Breast epithelium (tissue), 4 donors: ENCODE measurements around the gene PSMA3. TPM values are rescaled to one million over a fixed set of nuclear protein-coding genes. Genes with fewer than 3 reads are reported as not detected.
"Not testable (repeated sequence)": the region's sequence is repeated elsewhere in the genome, so short reads cannot be mapped to it uniquely, and the experiment has no call there.

Experiments used
- DNase-seq, 2 donors: peaks; one replicate each; pipeline ENCODE4 v3.0.0-alpha.2; 2019; ENCODE audit warnings: low spot score in 2 of 2
- H3K27ac ChIP-seq, 2 donors: fragments of 200-600 bp; sonication (generic) in 1 of 2; one replicate each; pipeline ENCODE4 v1.5.1; 2016 to 2019; ENCODE audit warnings: mild to moderate bottlenecking in 1 of 2
- H3K27me3 ChIP-seq, 2 donors: fragments of 200-600 bp; sonication (generic) in 1 of 2; one replicate each; pipeline versions ENCODE4 v1.5.1 to v1.6.0; 2017 to 2019; ENCODE audit warnings: control low read depth in 1 of 2, mild to moderate bottlenecking in 1 of 2
- H3K36me3 ChIP-seq: fragments of 200-600 bp; one replicate; pipeline ENCODE4 v1.5.1; 2019
- H3K4me1 ChIP-seq, 2 donors: fragments of 200-600 bp; sonication (generic); one replicate each; pipeline ENCODE4 v1.5.1; 2016 to 2019; ENCODE audit warnings: control low read depth in 1 of 2
- H3K4me3 ChIP-seq, 3 donors: fragments of 200-600 bp; sonication (generic); 1 replicate in 2 of 3; 2 replicates in 1 of 3; pipeline ENCODE4 v1.5.1; 2016 to 2019; ENCODE audit warnings: mild to moderate bottlenecking in 3 of 3, moderate library complexity in 2 of 3
- H3K9me3 ChIP-seq, 2 donors: fragments of 200-600 bp; sonication (generic) in 1 of 2; one replicate each; pipeline ENCODE4 v1.5.1; 2016 to 2019; ENCODE audit warnings: control low read depth in 1 of 2
- CTCF ChIP-seq, 3 donors: fragments of 450-650 bp; IDR thresholded peaks; one replicate each; pipeline ENCODE4 v1.5.1; 2016 to 2017; ENCODE audit warnings: antibody characterized with exemption in 3 of 3, mild to moderate bottlenecking in 3 of 3, moderate library complexity in 3 of 3
- POLR2A ChIP-seq: fragments of 450-650 bp; IDR thresholded peaks from one replicate; pipeline ENCODE4 v1.6.1; 2016; ENCODE audit warnings: antibody characterized with exemption, mild to moderate bottlenecking, moderate library complexity
- POLR2AphosphoS5 ChIP-seq, 3 donors: sonication (generic); formaldehyde crosslinking; IDR thresholded peaks; one replicate each; pipeline ENCODE4 v1.6.1; 2017; ENCODE audit warnings: antibody characterized with exemption in 3 of 3
- intact Hi-C: fragments of 100-400 bp; cut with DNase I; formaldehyde crosslinking; loops from one replicate; pipeline ENCODE4 v1.15.1; 2023; ENCODE audit warnings: low total_unique reads
- total RNA-seq, 3 donors: library from RNA; depleted of rRNA; stranded (reverse); fragments of >200 nt; gene quantifications; one replicate each; pipeline ENCODE4 v1.1.0, GENCODE V29; 2016

The PSMA3 gene
- total RNA-seq, 3 donors from 2014 or later, result 76.2 to 113 (median 88.1) TPM

DNA sequence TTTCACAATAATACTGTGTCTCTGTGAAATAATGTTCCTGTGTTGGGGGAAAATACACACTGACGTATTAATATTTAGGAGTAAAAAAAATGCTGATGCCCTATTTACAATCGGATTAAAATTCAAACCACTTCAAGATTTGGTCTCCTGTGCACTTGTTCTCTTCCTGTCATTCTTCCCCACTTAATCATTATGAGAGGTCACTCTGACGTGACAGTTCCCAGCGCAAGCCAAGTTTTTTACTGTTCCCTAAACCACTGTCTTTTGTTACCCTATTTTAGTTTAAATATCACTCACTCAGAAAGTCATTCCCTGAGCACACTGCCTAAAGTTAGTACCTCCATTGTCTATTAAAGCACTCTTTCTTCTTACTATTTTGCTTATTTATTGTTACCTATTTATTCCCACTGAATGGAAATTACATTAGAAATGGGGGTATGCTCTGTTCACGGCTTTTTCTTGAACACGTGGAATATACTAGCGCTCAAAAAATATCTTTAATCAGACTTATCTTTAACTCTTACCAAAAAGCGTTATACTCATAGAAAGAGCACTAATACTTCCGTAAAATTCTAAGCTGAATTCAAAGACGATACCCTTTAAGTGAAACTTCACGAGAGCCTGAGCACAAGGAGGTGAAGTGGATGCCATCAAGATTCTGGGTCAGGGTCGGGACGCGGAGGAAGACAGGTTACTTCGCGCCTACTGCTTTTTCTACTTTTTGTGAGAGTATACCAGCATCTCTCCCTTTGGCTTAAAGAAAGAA lies 670 bp upstream of the PSMA3 start:
- Histone ChIP-seq H3K27me3 (no peaks in the 10 kb centered on the region), H3K9me3 (no peaks in the 10 kb centered on the region), H3K4me1 (peaks cover 0 to 6% of the 10 kb centered on the region in 2 donors), H3K27ac (peak overlapping the region; percentile 98), H3K4me3 (peak overlapping the region; percentile 87 to 95 (median 93)), H3K36me3 (no peaks in the 10 kb centered on the region)
- TF ChIP-seq POLR2A (no peak), CTCF (IDR thresholded peaks at IDR 0.05) (no peak), POLR2AphosphoS5 (IDR thresholded peaks at IDR 0.05) (no peak)
- DNase-seq, result no peak
- intact Hi-C loops, result no loop called here

DNA sequence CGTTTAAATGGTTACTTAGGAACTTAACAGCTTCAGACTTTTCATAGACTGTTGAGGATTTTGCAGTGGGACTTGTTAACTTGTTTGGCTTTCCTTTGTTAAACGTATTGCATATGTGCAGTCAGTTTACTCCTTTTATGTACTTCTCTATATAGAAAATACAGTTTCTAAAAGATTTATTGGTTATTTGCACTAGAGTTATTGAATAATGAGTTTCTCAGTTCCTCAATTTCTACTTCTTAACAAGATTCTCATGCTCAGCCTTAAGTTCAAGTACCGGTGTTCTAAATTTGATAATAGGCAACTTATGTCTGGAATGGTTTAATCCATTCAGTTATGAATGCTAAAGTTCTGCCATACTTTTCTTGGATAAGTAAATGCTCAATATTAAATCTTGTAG lies 919 bp downstream of the PSMA3 start:
- H3K9me3 ChIP-seq, result no peaks in the 10 kb centered on the region
- intact Hi-C loops, result no loop called here
- TF ChIP-seq POLR2A (no peak), CTCF (IDR thresholded peaks at IDR 0.05) (no peak), POLR2AphosphoS5 (IDR thresholded peaks at IDR 0.05) (no peak)

GRCh38 chr14:58249611-58250010 lies 5.0 kb downstream of the PSMA3 start:
- Histone ChIP-seq H3K9me3 (no peaks in the 10 kb centered on the region), H3K36me3 (no peaks in the 10 kb centered on the region), H3K4me1 (peaks cover 0 to 6% of the 10 kb centered on the region in 2 donors), H3K4me3 (no peak overlapping the region), H3K27ac (no peak overlapping the region), H3K27me3 (no peaks in the 10 kb centered on the region)
- intact Hi-C loops, result no loop called here
- no peak for TF ChIP-seq POLR2A
- no peak for TF ChIP-seq POLR2AphosphoS5 (IDR thresholded peaks at IDR 0.05)
- TF ChIP-seq CTCF (IDR thresholded peaks at IDR 0.05), result no peak
- no peak for DNase-seq

More for the DNA sequence above, 919 bp downstream of the PSMA3 start:
- Histone ChIP-seq H3K27ac (peak overlapping the region; percentile 98), H3K36me3 (no peaks in the 10 kb centered on the region), H3K4me3 (peak overlapping the region; percentile 87 to 95 (median 93)), H3K4me1 (peaks cover 0 to 6% of the 10 kb centered on the region in 2 donors), H3K27me3 (no peaks in the 10 kb centered on the region)
- DNase-seq, result no peak

- TF ChIP-seq CTCF (IDR thresholded peaks at IDR 0.05) (no peak), POLR2AphosphoS5 (IDR thresholded peaks at IDR 0.05) (no peak), POLR2A (no peak)
- Histone ChIP-seq H3K27ac (no peak overlapping the region), H3K9me3 (no peaks in the 10 kb centered on the region), H3K4me3 (no peak overlapping the region), H3K36me3 (no peaks in the 10 kb centered on the region), H3K4me1 (no peaks in the 10 kb centered on the region), H3K27me3 (no peaks in the 10 kb centered on the region)
- intact Hi-C loops, result no loop called here
- DNase-seq, result no peak
Observed at GRCh38 chr14:58258156-58258555, 13.5 kb downstream of the PSMA3 start.

GRCh38 chr14:58262005-58262404 lies 17.4 kb downstream of the PSMA3 start:
- H3K36me3 ChIP-seq, result not testable (repeated sequence)

More at GRCh38 chr14:58262005-58262404, 17.4 kb downstream of the PSMA3 start:
- H3K4me1 ChIP-seq, H3K27ac ChIP-seq, H3K9me3 ChIP-seq, H3K4me3 ChIP-seq, intact Hi-C loops, H3K27me3 ChIP-seq, DNase-seq: not testable (repeated sequence)
